ENCODE measurements around the gene ASTN2.

GRCh38 chr9:117075636-117076035 lies 339.2 kb downstream of the ASTN2 start:
- TF ChIP-seq CTCF (IDR thresholded peaks at IDR 0.05; ENCODE audit: poor library complexity, severe bottlenecking) (no peak), REST (IDR thresholded peaks at IDR 0.05; ENCODE audit: borderline replicate concordance) (no peak), EZH2 (IDR thresholded peaks at IDR 0.05; ENCODE audit: borderline replicate concordance, insufficient read depth, low read length, poor library complexity, severe bottlenecking) (no peak), EP300 (conservative IDR thresholded peaks at IDR 0.05; ENCODE audit: poor library complexity, severe bottlenecking) (no peak), POLR2AphosphoS5 (IDR thresholded peaks at IDR 0.05) (no peak), SMC3 (conservative IDR thresholded peaks at IDR 0.05; ENCODE audit: poor library complexity) (no peak), TAF1 (IDR thresholded peaks at IDR 0.05; ENCODE audit: low read depth) (no peak), RAD21 (conservative IDR thresholded peaks at IDR 0.05) (no peak), MXI1 (conservative IDR thresholded peaks at IDR 0.05; ENCODE audit: poor library complexity, severe bottlenecking) (no peak)
